Loucy (cell line): ENCODE data around the gene EEIG2.

Experiments used
- H2AFZ ChIP-seq: fragments of 200-600 bp; sonication (generic); 2 replicates; pipeline ENCODE4 v1.6.0; 2016; ENCODE audit warnings: antibody characterized with exemption, mild to moderate bottlenecking, low read length, moderate library complexity
- H3F3A ChIP-seq: fragments of 200-600 bp; 2 replicates; pipeline ENCODE4 v1.6.0; 2016; ENCODE audit warnings: antibody characterized with exemption, low read depth, mild to moderate bottlenecking
- H3K27me3 ChIP-seq: fragments of 200-600 bp; sonication (generic); 2 replicates; pipeline ENCODE4 v1.6.1; 2014; ENCODE audit warnings: low read length, mild to moderate bottlenecking; ENCODE audit not compliant: insufficient read depth, poor library complexity, severe bottlenecking
- H3K36me3 ChIP-seq: fragments of 200-600 bp; sonication (generic); 2 replicates; pipeline ENCODE4 v1.6.1; 2016; ENCODE audit warnings: low read length; ENCODE audit not compliant: insufficient read depth
- H3K4me1 ChIP-seq: fragments of 200-600 bp; sonication (generic); 2 replicates; pipeline ENCODE4 v1.5.1; 2014; ENCODE audit warnings: low read length, mild to moderate bottlenecking; ENCODE audit not compliant: insufficient read depth, poor library complexity, severe bottlenecking
- H3K4me2 ChIP-seq: fragments of 200-600 bp; sonication (generic); 2 replicates; pipeline ENCODE4 v1.6.0; 2014; ENCODE audit warnings: antibody characterized with exemption, low read length, low read depth, mild to moderate bottlenecking; ENCODE audit not compliant: poor library complexity, severe bottlenecking
- H3K4me3 ChIP-seq: fragments of 200-600 bp; sonication (generic); 2 replicates; pipeline ENCODE4 v1.5.1; 2014; ENCODE audit warnings: low read length, mild to moderate bottlenecking, mixed read lengths; ENCODE audit not compliant: poor library complexity, severe bottlenecking
- H3K79me2 ChIP-seq: fragments of 200-600 bp; sonication (generic); 2 replicates; pipeline ENCODE4 v1.6.1; 2014; ENCODE audit warnings: low read length; ENCODE audit not compliant: insufficient read depth
- H3K9ac ChIP-seq: fragments of 200-600 bp; sonication (generic); 2 replicates; pipeline ENCODE4 v1.6.0; 2014; ENCODE audit warnings: mild to moderate bottlenecking, low read depth, low read length, moderate library complexity; ENCODE audit not compliant: poor library complexity, severe bottlenecking
- H3K9me2 ChIP-seq: fragments of 200-600 bp; sonication (generic); replicated peaks from 2 replicates; pipeline ENCODE4 v1.6.1; 2016; ENCODE audit warnings: low read depth, low read length, mixed read lengths
- H3K9me3 ChIP-seq: fragments of 200-600 bp; sonication (generic); 2 replicates; pipeline ENCODE4 v1.6.1; 2014; ENCODE audit warnings: mild to moderate bottlenecking, antibody characterized with exemption, low read length, low read depth; ENCODE audit not compliant: insufficient read depth
- H4K20me1 ChIP-seq: fragments of 200-600 bp; sonication (generic); 2 replicates; pipeline ENCODE4 v1.6.0; 2014; ENCODE audit warnings: antibody characterized with exemption, low read length, mild to moderate bottlenecking; ENCODE audit not compliant: insufficient read depth, poor library complexity, severe bottlenecking
- EZH2phosphoT487 ChIP-seq: fragments of 200-600 bp; IDR thresholded peaks from 2 replicates; pipeline ENCODE4 v1.6.1; 2018; ENCODE audit warnings: antibody characterized with exemption, mild to moderate bottlenecking, moderate library complexity, borderline replicate concordance
- TF ChIP-seq, protein P1 (sequence below): fragments of 200-600 bp; sonication (generic); conservative IDR thresholded peaks from 2 replicates; pipeline ENCODE4 v1.5.1; 2014; ENCODE audit warnings: mild to moderate bottlenecking, antibody characterized with exemption, low read length

The EEIG2 gene

DNA sequence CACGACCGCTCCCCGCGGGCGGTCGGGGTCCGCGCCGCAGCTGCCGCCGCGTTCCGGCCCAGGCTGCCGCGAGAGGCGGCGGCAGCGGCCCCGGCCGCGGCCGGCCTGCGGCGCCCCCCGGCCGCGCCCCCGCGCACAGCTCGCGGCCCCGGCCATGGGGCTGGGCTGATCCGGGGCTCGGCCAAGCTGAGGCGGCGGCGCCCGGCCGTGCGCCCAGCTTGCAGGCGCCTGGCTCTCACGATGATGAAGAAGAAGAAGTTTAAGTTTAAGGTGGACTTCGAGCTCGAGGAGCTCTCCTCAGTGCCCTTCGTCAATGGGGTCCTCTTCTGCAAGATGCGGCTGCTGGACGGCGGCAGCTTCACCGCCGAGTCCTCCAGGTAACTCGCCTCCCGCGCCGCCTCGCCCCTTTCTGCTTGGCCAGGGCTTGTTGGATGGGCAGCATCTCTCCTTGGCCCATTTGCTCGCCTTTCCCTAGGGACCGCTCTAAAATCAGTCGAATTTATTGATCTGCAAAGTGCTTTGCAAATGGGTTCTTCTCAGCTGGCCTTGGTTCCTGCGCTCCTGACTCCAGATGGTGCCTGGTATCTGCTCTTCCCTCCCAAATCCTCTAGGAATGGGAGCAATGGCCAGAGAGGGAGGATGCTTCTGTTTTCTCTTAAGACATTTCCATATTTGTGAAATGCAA is 431 bp downstream of the EEIG2 start:
- H3K4me3 ChIP-seq: peak overlapping the region; percentile 75
- H3K4me2 ChIP-seq: peak overlapping the region; percentile 92
- H3K79me2 ChIP-seq: peaks cover 49% of the 10 kb centered on the region
- no peaks in the 10 kb centered on the region; the same call in 1 of the 2 replicates for H3F3A ChIP-seq
- H3K4me1 ChIP-seq: peaks cover 73% of the 10 kb centered on the region
- H2AFZ ChIP-seq: peak overlapping the region; percentile 28
- no peaks in the 10 kb centered on the region for H3K36me3 ChIP-seq
- peak overlapping the region; percentile 90 for H3K9ac ChIP-seq
- TF ChIP-seq, protein P1, sequence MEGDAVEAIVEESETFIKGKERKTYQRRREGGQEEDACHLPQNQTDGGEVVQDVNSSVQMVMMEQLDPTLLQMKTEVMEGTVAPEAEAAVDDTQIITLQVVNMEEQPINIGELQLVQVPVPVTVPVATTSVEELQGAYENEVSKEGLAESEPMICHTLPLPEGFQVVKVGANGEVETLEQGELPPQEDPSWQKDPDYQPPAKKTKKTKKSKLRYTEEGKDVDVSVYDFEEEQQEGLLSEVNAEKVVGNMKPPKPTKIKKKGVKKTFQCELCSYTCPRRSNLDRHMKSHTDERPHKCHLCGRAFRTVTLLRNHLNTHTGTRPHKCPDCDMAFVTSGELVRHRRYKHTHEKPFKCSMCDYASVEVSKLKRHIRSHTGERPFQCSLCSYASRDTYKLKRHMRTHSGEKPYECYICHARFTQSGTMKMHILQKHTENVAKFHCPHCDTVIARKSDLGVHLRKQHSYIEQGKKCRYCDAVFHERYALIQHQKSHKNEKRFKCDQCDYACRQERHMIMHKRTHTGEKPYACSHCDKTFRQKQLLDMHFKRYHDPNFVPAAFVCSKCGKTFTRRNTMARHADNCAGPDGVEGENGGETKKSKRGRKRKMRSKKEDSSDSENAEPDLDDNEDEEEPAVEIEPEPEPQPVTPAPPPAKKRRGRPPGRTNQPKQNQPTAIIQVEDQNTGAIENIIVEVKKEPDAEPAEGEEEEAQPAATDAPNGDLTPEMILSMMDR: no peak
- no peak for TF ChIP-seq EZH2phosphoT487
- H3K27me3 ChIP-seq: no peaks in the 10 kb centered on the region
- H3K9me3 ChIP-seq: no peaks in the 10 kb centered on the region
- no peaks in the 10 kb centered on the region for H3K9me2 ChIP-seq
- H4K20me1 ChIP-seq: peaks cover 32% of the 10 kb centered on the region

DNA sequence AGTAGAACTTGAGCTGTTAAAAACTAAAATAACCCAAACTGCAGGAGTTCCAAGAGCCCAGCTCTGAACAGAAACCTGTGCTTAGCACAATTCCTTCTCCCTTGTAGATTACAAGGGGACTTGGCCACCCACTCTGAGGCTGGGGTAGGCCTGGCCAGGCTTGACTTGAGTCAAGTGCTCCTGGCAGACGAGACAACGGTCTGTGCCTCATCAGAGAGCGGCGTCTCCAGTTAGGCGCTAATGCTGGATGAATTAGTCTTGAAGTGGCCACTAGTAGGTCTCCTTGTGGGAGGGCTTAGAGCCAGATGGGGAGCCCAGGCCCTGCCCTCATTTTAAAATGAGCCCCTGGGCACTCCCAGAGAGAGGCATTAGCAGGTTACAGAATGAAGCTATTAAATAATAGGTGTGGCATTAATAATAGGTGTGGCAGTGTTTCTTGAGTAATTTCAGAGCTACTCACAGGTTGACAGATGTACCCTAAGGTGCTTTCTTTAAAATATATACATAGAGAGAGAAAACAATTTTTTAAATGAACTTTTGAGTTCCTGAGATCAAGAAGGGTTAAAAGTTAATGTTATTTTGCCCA is 1.1 kb downstream of the EEIG2 start:
- Histone ChIP-seq H3K79me2 (peaks cover 55% of the 10 kb centered on the region), H3K9me2 (no peaks in the 10 kb centered on the region), H4K20me1 (peaks cover 39% of the 10 kb centered on the region), H3K4me3 (peak overlapping the region; percentile 75), H3K4me1 (peaks cover 76% of the 10 kb centered on the region), H3K27me3 (no peaks in the 10 kb centered on the region), H3K36me3 (no peaks in the 10 kb centered on the region), H2AFZ (no peak overlapping the region; the same call in 1 of the 2 replicates), H3F3A (no peaks in the 10 kb centered on the region; the same call in 1 of the 2 replicates), H3K9ac (peak overlapping the region; percentile 90), H3K4me2 (peak overlapping the region; percentile 92), H3K9me3 (no peaks in the 10 kb centered on the region)
- TF ChIP-seq EZH2phosphoT487: no peak
- TF ChIP-seq, protein P1: peak; percentile 33

DNA sequence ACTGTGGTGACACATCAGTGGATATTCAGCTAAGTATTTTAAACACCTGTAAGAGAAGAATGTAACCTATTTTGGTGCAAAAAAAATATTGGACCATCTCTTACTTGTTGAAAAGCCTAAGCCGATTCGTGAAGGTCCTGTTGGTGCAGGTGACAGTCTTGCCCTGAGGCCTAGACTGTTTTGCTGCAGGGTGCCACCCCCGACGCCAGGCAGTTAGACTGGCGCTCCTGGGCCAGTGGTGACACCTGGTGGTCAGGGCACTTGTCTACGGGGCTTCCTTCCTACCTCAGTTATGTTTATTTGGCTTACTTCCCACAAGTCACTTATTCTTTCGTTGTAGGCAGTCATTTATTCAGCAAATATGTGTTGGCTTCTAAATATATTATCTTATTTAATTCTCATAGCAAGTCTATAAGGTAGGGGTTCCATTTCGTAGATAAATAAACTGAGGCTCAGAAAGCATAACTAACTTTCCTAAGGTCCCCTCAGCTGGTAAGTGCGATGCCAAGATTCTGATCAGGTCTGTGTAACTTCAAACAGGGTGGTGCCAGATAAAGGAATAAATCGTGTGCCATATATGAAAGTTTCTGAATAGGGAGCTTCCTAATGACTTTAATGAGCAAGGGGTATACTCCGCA is 1.9 kb downstream of the EEIG2 start:
- Histone ChIP-seq H4K20me1 (peaks cover 47% of the 10 kb centered on the region), H3K4me1 (peaks cover 75% of the 10 kb centered on the region), H3K27me3 (no peaks in the 10 kb centered on the region), H3F3A (no peaks in the 10 kb centered on the region; the same call in 1 of the 2 replicates), H2AFZ (no peak overlapping the region), H3K36me3 (no peaks in the 10 kb centered on the region), H3K79me2 (peaks cover 63% of the 10 kb centered on the region), H3K4me2 (peak overlapping the region; percentile 92), H3K4me3 (peak overlapping the region; percentile 75), H3K9ac (peak overlapping the region; percentile 90), H3K9me3 (no peaks in the 10 kb centered on the region), H3K9me2 (no peaks in the 10 kb centered on the region)
- TF ChIP-seq EZH2phosphoT487: no peak
- TF ChIP-seq, protein P1: peak; percentile 89
